GM20431 (cell line): ENCODE data around the gene KCNA5.

Source experiments
- in situ Hi-C: fragments of 300-500 bp; cut with MseI, MboI; formaldehyde crosslinking; loops from one replicate; pipeline ENCODE4 v1.15.0; 2020; ENCODE audit warnings: low sequenced_read_pairs; ENCODE audit not compliant: unreplicated experiment

The KCNA5 gene

DNA sequence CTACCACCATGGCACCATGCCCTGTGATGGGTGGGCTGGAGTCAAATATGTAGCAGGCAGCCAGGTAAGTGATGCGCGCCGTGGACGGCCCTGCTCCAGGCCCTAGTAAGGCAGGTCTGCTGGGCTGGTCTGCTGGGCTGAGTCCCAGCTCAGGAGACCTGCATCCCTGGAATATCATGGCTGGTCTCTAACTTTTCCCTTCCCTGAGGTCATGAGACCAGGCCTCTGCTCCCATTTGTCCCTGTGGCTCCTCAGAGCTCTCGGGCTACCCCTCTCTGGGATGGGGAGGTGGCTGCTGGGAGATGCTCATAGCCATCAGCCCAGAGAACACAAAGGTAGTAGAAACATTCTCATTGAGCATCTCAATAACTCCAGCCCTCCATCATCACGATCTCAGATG, 19.8 kb upstream of the KCNA5 start:
- in situ Hi-C loops: loop anchor here (5.0 kb wide), 1 partner anchor 58 kb away; no protein-coding TSS in a partner anchor

DNA sequence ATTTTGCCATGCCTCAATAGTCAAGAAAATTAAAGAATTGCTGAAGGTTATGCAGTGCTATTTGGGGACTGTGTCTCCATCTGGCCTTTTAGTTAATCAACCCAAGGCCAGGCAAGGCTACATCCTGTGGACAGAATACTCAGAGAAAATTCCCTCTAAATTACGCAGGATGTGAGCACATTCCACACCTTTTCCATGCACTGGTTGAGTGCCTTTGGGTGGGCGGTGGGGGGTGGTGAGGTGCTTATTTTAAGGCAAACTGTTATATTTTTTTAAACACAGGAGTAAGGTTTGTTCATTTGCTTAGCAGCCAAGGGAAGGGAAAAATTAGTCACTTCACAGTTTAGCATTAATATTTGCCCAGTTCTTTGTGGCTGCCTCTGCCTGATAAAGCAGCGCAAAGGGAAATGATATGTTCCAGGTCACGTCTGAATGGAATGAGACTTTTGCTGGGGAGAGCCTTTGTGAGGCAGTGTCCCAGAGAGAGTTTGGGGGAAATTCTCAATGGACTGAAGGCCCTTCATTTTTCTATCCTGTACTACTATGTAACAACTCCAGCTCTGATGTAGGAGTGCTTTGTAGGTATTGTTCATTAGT, 17.2 kb upstream of the KCNA5 start:
- in situ Hi-C loops: no loop called here

DNA sequence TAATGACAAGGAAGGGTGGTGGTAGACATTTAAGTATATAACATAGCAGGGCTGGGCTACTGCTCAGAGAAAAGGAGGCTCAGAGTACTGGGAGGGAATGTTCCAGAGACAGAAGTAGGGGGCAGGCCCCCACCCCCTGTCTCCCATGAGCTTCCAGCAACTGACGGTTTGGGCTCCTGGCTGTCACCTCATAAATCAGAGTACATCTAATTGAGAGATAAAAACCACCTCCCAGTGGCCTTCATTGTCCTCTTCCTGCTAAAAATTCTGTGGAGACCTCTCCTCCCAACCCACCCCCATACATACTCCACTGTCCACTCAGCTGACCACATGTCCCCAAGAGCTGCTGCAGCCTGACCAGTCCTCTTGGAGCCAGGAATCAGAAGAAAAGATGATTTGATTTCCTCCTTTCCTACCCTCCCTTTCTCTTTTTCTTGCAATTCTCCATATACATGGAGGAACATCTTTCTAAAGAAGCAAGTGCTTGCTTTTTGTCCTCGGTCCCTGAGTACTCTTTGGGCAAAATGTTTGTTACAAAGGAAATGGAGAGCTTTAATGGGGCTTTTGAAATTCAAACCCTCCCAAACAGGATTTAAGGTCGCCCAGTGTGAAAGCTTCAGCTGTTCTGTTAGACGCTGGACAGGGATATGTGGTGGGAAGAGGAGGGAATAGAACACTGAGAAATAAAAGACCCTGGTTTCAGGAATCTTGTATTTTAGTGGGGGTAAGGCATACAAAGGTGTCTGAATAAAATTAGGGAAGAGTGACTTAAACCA, 16.4 kb upstream of the KCNA5 start:
- in situ Hi-C loops: no loop called here

DNA sequence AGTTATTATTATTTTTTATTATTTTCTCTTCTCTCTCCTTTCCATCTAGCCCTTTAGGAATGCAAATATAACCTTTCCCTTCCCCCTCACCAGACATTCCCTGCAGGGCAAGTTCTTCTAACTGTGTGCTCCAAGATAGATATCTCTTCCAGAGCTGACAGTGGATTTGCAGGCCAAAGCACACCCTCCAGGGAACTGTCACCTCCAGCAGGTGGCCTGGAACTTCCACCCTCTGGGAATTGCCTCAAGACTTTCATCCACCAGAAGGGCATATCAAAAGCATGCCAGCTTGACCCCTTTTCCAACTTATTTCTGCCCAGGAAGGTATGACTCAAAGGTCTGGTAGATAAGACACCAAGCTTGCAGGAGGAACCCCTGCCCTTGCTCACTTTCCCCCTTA, 13.6 kb upstream of the KCNA5 start:
- in situ Hi-C loops: no loop called here

DNA sequence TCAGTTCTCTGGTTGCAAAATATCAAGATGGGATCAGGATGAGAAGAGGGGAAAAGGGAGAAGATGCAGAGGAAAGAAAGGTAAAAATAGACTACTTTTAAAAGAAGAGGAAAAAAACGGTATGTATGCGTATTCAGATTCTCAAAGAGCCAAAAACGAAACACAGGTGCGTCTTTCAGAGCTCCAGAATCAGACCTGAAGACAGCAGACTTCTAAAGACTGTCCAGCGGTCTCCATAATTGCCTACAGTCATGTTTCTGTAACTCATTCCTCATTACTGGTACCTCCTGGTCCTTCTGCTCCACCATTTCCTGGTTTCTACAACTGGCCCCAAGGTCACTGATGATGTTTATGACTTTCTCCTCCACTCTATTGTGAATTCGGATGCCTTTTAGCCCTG, 12.4 kb upstream of the KCNA5 start:
- in situ Hi-C loops: no loop called here

DNA sequence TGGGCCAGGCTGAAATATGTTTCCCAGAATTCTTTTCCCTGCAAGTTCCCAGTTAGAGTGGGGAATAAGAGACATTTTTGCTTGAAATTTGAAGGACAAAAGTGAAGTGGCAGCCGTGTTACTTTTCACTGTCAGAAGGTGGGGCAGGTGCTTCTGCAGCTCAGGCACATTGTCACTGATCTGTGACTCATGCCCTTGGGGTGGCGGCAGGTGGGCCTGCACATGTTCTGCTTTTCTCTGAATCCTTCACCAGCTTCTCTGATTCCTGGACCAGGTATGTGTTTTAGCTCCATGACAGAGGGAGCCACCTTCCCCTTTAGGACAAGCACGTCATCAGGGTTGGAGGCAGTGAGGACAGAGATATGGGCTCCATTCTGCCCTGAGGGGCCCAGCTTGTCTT, 11.7 kb upstream of the KCNA5 start:
- in situ Hi-C loops: no loop called here

DNA sequence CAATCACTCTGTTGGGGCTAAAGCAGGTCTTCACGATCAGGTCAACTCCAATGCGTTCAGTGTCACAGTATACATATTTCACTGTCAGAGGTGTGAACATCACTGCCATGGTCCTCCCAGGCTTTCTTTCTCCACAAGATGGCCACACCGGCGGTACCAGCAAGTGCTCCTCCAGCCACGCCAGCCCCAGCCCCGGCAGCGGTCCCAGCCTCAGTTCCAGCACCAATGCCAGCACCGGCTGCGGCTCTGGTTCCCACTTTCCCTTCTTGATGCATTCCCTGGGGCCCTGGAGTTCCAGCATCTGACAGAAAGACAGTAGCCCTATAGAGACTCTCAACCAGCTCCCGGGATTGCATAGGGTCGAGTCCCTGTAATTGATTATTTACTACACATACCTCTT, 10.9 kb upstream of the KCNA5 start:
- in situ Hi-C loops: no loop called here

DNA sequence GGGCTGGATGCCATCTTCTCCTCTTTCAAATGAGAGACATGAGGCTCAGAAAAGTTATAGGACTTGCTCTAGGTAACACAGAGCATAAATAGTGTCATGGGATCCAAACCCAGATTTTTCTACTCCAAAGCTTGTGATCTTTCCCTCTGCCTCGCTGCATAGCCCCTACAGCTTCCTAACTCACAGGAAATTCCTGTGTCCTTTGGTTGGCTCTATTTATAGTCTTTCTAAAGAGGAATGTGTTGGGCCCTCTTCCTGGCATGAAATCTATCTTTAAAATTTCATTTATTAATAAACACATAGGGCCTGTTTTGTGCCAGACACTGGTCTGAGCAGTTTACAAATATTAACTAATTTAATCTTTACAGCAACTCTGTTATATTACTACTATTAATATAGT, 9.8 kb upstream of the KCNA5 start:
- in situ Hi-C loops: no loop called here

DNA sequence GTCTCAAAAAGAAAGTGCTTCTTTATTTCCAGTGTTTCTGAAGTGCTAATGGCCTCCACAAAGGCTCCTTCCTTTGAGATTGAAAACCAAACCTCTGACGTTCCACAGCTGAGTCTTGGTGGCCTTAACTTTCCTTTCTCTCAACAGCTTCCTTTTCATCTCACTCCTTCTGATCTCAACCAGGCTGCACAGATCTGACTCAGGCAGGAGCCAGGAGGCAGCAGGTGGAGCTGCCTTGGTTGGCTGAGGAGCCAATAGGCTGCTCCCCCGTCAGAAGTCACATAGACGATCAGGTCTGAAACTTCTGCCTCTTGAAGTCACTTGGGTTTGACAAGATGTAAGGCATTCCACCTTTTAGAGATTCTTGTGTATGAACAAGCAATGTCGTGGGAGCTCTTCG, 9.1 kb upstream of the KCNA5 start:
- in situ Hi-C loops: no loop called here

DNA sequence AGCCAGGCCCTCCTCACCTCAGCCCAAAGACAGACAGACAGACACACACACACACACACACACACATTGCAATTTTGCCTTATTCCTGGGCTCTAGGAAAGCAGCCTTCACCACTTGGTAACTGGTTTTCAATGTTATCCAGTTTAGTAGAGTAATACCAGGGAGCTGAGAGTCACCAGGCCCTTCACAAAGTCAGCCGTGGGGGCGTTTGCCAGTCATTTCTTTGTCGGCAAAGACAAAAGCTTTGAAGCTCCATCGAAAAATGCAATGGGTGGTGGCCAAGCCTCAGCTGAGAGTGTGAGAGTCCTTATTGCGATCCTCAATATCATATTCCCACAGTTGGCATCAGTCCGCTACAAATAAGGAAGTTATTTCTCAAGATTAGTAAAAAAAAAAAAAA, 8.1 kb upstream of the KCNA5 start:
- in situ Hi-C loops: no loop called here

DNA sequence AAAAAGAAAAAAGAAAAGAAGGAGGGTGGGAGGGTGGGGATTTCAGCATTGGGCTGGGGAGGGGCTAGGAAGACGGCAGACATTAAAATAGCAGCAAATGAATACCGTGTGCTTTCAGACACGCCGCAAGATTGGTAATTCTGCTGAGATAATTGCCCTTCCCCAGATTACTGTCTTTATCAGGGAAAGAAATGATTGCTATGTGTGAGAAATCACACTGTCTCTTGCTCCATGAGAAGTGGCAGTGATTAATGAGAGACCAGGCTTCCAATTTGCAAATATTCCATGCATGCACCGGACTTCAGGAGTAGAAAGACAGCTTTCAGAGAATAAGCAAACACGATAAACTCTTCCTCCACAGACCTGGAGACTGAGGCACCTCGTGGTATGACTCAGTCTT, 7.6 kb upstream of the KCNA5 start:
- in situ Hi-C loops: no loop called here

DNA sequence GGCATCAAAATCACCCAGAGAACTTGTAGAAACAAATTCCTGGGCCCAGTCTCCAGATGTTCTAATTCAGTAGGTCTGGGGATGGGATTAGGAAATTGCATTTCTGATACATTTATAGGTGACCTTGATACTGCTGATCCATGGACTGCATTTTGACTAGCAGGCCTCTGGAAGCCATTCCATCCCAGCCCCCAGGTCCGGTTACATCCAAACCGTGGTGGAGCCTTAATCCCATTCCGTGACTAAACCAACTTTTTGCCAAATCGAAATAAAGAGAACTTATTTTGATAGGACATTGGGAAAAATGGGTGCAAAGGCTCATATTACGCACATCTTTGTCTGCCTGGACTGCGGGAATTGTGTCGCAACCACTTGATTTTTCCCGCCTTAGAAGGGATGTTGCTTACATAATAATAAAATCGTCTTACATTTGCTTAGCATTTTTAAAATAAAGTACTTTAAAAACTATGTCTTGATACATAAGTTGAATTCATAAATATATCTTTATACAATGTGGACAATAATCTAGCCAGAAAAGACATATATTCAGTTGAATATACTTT, 5.8 kb upstream of the KCNA5 start:
- in situ Hi-C loops: no loop called here

DNA sequence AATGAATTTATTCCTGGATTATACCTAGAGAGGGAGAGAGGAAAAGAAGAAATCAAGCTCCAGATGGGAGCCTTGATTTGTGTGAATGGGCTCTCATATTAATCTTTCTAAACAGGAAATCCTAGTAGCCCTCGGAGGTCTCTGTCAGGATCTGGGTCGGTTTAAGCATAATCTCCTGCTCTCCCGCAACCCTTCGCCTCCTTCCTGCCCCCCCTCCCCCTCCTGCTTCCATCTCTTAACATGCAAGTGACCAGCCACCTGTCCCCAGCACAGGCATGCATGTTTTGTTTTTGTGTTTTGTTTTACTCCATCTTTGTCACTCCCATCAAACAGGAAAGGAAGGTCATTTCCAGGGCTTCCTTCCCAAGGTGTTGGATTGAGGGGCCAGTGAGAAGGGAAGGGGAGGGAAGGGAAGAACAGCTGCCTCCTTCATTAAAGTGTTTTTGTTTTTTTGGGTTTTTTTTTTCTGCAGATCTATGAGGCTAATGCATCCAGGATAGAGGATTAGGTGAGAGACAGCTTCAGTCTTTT, 4.8 kb upstream of the KCNA5 start:
- in situ Hi-C loops: no loop called here

DNA sequence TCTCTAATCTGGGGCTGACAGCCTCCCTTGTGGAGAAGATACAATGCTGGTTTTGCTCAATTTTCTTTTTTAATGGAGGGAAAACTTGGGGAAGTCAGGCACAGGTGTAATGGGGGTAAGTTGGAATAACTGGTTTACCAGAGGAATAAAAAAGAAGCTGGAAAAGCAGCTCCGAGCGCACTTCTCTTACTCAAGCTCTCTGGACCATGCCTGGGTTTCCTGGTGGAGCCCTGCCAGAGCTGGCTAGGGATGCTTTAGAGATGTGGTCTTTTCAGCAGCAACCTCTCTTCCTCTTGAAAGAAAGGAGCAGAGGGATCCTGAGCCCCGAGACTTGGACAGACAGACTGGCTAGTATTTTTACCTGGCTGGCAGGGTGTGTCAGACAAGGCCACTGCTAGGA, 3.9 kb upstream of the KCNA5 start:
- in situ Hi-C loops: no loop called here

DNA sequence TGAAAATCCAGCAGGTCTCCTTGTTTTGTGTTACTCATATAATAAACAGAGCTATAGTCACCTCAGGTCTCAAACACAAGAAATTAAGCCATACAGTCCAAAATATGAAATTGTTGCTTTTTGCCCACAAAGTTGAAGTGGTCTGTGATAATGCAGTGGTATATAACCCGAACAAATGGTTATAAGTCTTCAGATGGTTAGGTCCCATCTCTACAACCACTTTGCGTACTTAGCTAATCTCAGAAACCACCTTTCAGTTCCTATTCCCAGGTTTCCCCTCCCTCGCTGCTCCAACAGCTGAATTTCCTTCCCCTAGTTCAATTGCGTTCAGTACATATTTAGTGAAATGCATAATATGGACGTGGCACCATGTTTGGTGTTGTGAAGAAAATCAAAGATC, 3.3 kb upstream of the KCNA5 start:
- in situ Hi-C loops: no loop called here

DNA sequence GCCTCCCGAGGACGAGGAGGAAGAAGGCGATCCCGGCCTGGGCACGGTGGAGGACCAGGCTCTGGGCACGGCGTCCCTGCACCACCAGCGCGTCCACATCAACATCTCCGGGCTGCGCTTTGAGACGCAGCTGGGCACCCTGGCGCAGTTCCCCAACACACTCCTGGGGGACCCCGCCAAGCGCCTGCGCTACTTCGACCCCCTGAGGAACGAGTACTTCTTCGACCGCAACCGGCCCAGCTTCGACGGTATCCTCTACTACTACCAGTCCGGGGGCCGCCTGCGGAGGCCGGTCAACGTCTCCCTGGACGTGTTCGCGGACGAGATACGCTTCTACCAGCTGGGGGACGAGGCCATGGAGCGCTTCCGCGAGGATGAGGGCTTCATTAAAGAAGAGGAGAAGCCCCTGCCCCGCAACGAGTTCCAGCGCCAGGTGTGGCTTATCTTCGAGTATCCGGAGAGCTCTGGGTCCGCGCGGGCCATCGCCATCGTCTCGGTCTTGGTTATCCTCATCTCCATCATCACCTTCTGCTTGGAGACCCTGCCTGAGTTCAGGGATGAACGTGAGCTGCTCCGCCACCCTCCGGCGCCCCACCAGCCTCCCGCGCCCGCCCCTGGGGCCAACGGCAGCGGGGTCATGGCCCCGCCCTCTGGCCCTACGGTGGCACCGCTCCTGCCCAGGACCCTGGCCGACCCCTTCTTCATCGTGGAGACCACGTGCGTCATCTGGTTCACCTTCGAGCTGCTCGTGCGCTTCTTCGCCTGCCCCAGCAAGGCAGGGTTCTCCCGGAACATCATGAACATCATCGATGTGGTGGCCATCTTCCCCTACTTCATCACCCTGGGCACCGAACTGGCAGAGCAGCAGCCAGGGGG, 979 bp downstream of the KCNA5 start:
- in situ Hi-C loops: no loop called here

DNA sequence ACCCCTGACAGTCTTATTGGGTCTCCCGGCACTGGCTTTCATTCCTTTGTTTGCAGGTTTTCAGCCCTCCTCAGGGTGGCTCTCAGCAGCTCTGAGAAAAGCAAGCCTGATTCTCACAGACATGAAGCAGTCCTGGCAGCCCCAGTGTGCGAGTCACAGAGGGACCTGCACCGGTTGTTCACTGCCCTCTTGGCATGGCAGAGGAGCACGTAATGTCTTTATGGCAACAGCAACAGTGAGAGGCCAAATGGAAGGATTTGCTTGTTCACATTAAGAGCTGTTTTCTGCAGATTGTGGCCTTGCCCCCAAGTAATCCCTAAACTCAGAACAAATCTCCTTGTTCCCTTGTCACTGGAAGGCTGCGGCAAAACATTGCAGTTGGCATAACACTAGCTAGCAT, 3.4 kb downstream of the KCNA5 start:
- in situ Hi-C loops: no loop called here

DNA sequence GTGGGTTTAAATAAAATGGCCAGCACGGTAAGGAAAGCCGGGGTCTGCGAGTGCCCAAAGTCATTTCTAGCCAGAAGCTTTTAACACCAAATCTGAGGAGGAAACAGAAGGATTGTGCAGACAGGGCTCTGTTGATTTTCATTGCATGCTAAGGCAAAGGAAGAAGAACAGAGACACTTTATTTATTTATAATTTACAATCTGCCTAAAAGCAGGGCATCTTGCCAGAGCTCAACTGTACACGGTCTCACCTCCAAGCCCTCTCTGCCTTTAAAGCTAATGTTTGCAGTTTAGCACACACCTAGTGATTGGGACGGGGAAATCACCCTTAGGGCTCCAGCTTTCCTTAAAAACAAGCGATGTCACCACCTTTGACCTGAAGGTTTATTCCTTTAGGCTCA, 4.0 kb downstream of the KCNA5 start:
- in situ Hi-C loops: no loop called here

DNA sequence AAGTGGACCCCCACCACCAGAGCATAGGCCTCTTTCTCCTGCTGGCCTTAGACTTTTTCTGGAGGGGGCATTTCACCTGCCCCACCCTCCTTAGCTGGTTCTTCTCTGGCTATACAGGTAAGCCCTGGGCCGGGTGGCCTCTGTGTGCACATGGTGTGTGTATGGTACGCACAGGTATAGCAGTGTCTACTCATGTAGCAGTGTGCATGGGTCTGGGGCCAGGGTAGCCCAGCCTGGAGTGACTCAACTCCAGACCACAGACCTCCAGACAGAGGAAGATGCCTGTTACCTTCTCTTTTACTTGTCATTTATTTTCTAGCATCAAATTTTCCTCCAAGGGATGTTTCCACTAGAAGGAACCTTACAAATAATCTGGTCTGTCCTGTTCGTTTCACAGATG, 6.9 kb downstream of the KCNA5 start:
- in situ Hi-C loops: no loop called here

DNA sequence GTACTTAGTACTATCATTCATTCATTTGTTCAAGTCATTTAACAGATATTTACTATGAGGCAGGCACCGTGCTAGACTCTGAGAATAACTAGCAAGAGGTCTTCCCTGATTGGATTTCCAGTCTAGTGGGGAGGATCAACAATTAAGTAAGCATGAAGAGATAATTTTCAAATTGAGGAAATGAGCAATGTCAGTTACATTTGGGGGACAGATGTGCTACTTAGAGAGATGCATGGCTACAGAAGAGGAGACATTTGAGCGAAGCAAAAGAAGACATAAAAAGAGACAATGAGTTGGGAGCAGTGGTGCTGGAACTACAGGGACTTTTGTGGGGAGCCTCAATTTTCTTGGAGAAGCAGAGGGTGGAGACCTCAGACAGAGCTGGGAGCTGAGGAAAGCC, 7.7 kb downstream of the KCNA5 start:
- in situ Hi-C loops: no loop called here

DNA sequence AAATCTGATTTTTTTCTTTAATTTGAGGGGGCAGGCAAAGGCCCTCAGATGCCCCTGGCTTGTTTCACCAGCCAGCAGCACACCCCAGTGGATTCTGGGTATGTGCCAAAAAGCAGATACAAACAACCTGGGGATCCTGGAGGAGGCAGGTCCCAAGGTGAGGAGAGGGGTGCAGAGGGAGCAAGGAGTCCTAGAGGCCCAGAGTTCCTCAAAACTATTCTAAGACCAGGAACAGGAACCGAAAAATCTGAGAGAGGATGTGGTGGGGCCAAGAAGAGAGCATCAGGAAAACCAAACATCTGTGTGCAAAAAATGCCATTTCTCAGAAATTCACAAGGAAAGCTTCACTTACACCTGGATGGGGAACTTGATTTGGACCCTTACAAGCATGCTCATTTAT, 8.2 kb downstream of the KCNA5 start:
- in situ Hi-C loops: no loop called here
